Measurements from ENCODE around the gene FGF6. TPM values are rescaled to one million over a fixed set of nuclear protein-coding genes. Genes with fewer than 3 reads are reported as not detected.
"Not testable (repeated sequence)": the region's sequence is repeated elsewhere in the genome, so short reads cannot be mapped to it uniquely, and the experiment has no call there.

FGF6 gene
- total RNA-seq, 3 donors from 2014 or later, result not detected

GRCh38 chr12:4417936-4418335 is 27.7 kb downstream of the FGF6 start:
- no peak for ATAC-seq
- Histone ChIP-seq H3K36me3 (ENCODE audit: low read depth) (no peaks in the 10 kb centered on the region), H3K4me3 (no peak overlapping the region), H3K9me3 (no peaks in the 10 kb centered on the region), H3K4me1 (ENCODE audit: low read depth) (no peaks in the 10 kb centered on the region)
- intact Hi-C loops (cut with DNase I, micrococcal nuclease), result no loop called here
- no peak for TF ChIP-seq CTCF (IDR thresholded peaks at IDR 0.05)
- DNase-seq, result no peak

DNA sequence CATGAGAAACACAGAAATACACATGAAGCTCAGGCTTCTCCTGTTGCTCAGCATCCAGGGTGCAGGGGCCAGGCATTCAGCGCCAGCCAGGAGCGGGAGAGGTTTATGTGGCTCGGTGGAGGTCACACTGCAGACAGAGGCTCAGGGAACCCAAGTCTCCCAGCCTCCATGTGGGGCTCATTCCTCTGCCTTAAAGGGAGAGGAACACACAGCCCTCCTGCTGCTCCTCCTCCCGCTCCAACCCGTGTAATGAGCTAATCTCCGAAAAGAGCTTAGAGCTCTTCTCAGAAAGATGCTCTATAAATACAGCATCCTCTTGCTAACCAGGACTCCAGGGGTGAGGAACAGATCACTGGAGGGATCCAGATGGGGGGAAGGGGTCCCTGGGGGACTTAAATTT is 28.2 kb downstream of the FGF6 start:
- Histone ChIP-seq H3K4me3 (no peak overlapping the region), H3K9me3 (no peaks in the 10 kb centered on the region), H3K36me3 (ENCODE audit: low read depth) (no peaks in the 10 kb centered on the region), H3K4me1 (ENCODE audit: low read depth) (no peaks in the 10 kb centered on the region)
- no peak for ATAC-seq
- TF ChIP-seq CTCF (IDR thresholded peaks at IDR 0.05), result no peak
- DNase-seq, result no peak
- intact Hi-C loops (cut with DNase I, micrococcal nuclease), result no loop called here

- H3K9me3 ChIP-seq, result no peaks in the 10 kb centered on the region
- no peak overlapping the region for H3K4me3 ChIP-seq
- DNase-seq, result no peak
- intact Hi-C loops (cut with DNase I, micrococcal nuclease), result no loop called here
- ATAC-seq, result no peak
- H3K36me3 ChIP-seq (ENCODE audit: low read depth), result no peaks in the 10 kb centered on the region
- H3K4me1 ChIP-seq (ENCODE audit: low read depth), result no peaks in the 10 kb centered on the region
- TF ChIP-seq CTCF (IDR thresholded peaks at IDR 0.05), result no peak
Measured at GRCh38 chr12:4416276-4416675, 29.3 kb downstream of the FGF6 start.

GRCh38 chr12:4412465-4412864 is 33.1 kb downstream of the FGF6 start:
- intact Hi-C loops (cut with DNase I, micrococcal nuclease), result no loop called here
- no peak for DNase-seq

GRCh38 chr12:4412056-4412455 is 33.6 kb downstream of the FGF6 start:
- no peaks in the 10 kb centered on the region for H3K9me3 ChIP-seq
- H3K36me3 ChIP-seq (ENCODE audit: low read depth), result no peaks in the 10 kb centered on the region
- no peak for ATAC-seq
- H3K4me3 ChIP-seq, result no peak overlapping the region
- H3K4me1 ChIP-seq (ENCODE audit: low read depth), result no peaks in the 10 kb centered on the region
- intact Hi-C loops (cut with DNase I, micrococcal nuclease), result no loop called here
- TF ChIP-seq CTCF (IDR thresholded peaks at IDR 0.05), result no peak
- DNase-seq, result no peak

More at GRCh38 chr12:4412465-4412864, 33.1 kb downstream of the FGF6 start:
- Histone ChIP-seq H3K36me3 (ENCODE audit: low read depth) (no peaks in the 10 kb centered on the region), H3K9me3 (no peaks in the 10 kb centered on the region), H3K4me3 (no peak overlapping the region), H3K4me1 (ENCODE audit: low read depth) (no peaks in the 10 kb centered on the region)
- no peak for TF ChIP-seq CTCF (IDR thresholded peaks at IDR 0.05)
- ATAC-seq, result no peak

GRCh38 chr12:4407136-4407535 is 38.5 kb downstream of the FGF6 start:
- DNase-seq (no peak), ATAC-seq (no peak)
- Histone ChIP-seq H3K36me3 (ENCODE audit: low read depth) (no peaks in the 10 kb centered on the region), H3K4me1 (ENCODE audit: low read depth) (no peaks in the 10 kb centered on the region), H3K9me3 (no peaks in the 10 kb centered on the region), H3K4me3 (no peak overlapping the region)
- TF ChIP-seq CTCF (IDR thresholded peaks at IDR 0.05), result no peak
- intact Hi-C loops (cut with DNase I, micrococcal nuclease), result no loop called here

DNA sequence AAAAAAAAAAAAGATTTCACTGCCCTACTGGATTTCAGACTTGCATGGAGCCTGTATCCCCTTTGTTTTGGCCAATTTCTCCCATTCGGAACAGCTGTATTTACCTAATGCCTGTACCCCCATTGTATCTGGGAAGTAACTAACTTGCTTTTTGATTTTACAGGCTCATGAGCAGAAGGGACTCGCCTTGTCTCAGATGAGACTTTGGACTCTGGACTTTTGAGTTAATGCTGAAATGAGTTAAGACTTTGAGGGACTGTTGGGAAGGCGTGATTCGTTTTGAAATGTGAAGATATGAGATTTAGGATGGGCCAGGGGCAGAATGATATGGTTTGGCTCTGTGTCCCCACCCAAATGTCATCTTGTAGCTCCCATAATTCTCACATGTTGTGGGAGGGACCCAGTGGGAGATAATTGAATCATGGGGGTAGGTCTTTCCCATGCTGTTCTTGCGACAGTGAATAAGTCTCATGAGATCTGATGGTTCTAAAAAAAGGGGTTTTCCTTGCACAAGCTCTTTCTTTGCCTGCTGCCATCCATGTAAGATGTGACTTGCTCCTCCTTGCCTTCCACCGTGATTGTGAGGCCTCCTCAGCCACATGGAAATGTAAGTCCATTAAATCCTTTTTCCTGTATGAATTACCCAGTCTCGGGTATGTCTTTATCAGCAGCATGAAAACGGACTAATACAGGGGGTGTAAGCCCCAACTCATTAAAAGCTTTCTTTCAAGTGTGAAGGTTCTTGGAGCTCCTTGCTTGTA is 40.6 kb downstream of the FGF6 start:
- ATAC-seq; H3K4me3 ChIP-seq; H3K4me1 ChIP-seq (ENCODE audit: low read depth); H3K9me3 ChIP-seq; intact Hi-C loops (cut with DNase I, micrococcal nuclease); DNase-seq; H3K36me3 ChIP-seq (ENCODE audit: low read depth): not testable (repeated sequence)

Measured in mucosa of descending colon (tissue), 3 donors.